H1 (cell line): Measurements from ENCODE around the gene CDK19. TPM values are rescaled to one million over a fixed set of nuclear protein-coding genes. Genes with fewer than 3 reads are reported as not detected.

Source experiments
- CTCF ChIA-PET: fragments of 300-600 bp; sonication (Branson Sonifier 250); formaldehyde crosslinking; loops from one replicate; lab custom pipeline; 2021; ENCODE audit not compliant: partially characterized antibody; lab: Charles Lee
- POLR2A ChIA-PET: fragments of 300-600 bp; sonication (Branson Sonifier 250); formaldehyde crosslinking; loops from one replicate; lab custom pipeline; 2021; ENCODE audit warnings: inconsistent platforms; ENCODE audit not compliant: partially characterized antibody; lab: Charles Lee
- DNase-seq, 2 experiments: peaks; one replicate each; pipeline versions ENCODE4 v3.0.0 to v3.0.0-alpha.2; 2010 to 2022; ENCODE audit warnings: low spot score in 2 of 2, low read depth in 1 of 2, mixed read lengths in 1 of 2
- FAIRE-seq: peaks from 2 replicates; lab custom pipeline; 2011; peaks lifted over from hg19 to GRCh38; lab: Jason Lieb, UNC
- H2AFZ ChIP-seq: 2 replicates; pipeline ENCODE4 v1.8.1; 2012; ENCODE audit warnings: low read length, inconsistent platforms
- H2AK5ac ChIP-seq: 2 replicates; pipeline ENCODE4 v1.6.1; 2013; ENCODE audit warnings: low read depth, low read length
- H2BK120ac ChIP-seq: replicated peaks from 2 replicates; pipeline ENCODE3; 2013; ENCODE audit warnings: low read depth, low read length, inconsistent platforms
- H2BK12ac ChIP-seq: 2 replicates; pipeline ENCODE4 v1.6.1; 2013; ENCODE audit warnings: low read depth, low read length
- H2BK15ac ChIP-seq: 2 replicates; pipeline ENCODE4 v1.6.1; 2013; ENCODE audit warnings: low read length
- H2BK20ac ChIP-seq: 2 replicates; pipeline ENCODE4 v1.6.1; 2013; ENCODE audit warnings: low read length
- H2BK5ac ChIP-seq: 2 replicates; pipeline ENCODE4 v1.6.1; 2013; ENCODE audit warnings: low read depth, low read length
- H3K14ac ChIP-seq: 2 replicates; pipeline ENCODE4 v1.6.1; 2013; ENCODE audit warnings: inconsistent platforms; ENCODE audit not compliant: insufficient read length
- H3K18ac ChIP-seq: 2 replicates; pipeline ENCODE4 v1.6.1; 2013; ENCODE audit warnings: low read length; ENCODE audit errors: extremely low read depth
- H3K23ac ChIP-seq: 2 replicates; pipeline ENCODE4 v1.6.1; 2013; ENCODE audit warnings: inconsistent platforms; ENCODE audit not compliant: insufficient read length
- H3K23me2 ChIP-seq: 2 replicates; pipeline ENCODE4 v1.6.1; 2013; ENCODE audit warnings: low read depth, low read length
- H3K27ac ChIP-seq: 2 replicates; pipeline ENCODE4 v1.6.1; 2011; ENCODE audit warnings: low read depth, low read length, inconsistent platforms
- H3K27me3 ChIP-seq, 4 experiments: replicated peaks in 1 of 4; 1 replicate in 1 of 4; 2 replicates in 3 of 4; pipeline versions ENCODE4 v1.6.1 to v1.8.1; 2011 to 2013; ENCODE audit warnings: low read length in 3 of 4, mild to moderate bottlenecking in 3 of 4, inconsistent platforms in 2 of 4, mixed read lengths in 2 of 4, moderate library complexity in 1 of 4; ENCODE audit not compliant: control insufficient read depth in 3 of 4, insufficient read depth in 3 of 4; ENCODE audit errors: extremely low read depth in 1 of 4
- H3K36me3 ChIP-seq, 4 experiments: 2 replicates each; pipeline versions ENCODE4 v1.6.1 to v1.8.1; 2011 to 2013; ENCODE audit warnings: mild to moderate bottlenecking in 4 of 4, low read length in 3 of 4, moderate library complexity in 2 of 4, control low read depth in 1 of 4, inconsistent platforms in 1 of 4; ENCODE audit not compliant: insufficient read depth in 4 of 4, control insufficient read depth in 2 of 4
- H3K4ac ChIP-seq: replicated peaks from 2 replicates; pipeline ENCODE3; 2013; ENCODE audit warnings: low read length, low read depth, mixed read lengths, inconsistent platforms; ENCODE audit not compliant: insufficient read length
- H3K4me1 ChIP-seq, 4 experiments: replicated peaks in 1 of 4; 1 replicate in 1 of 4; 2 replicates in 3 of 4; pipeline versions ENCODE4 v1.6.1 to v1.8.1; 2011 to 2013; ENCODE audit warnings: low read length in 3 of 4, inconsistent platforms in 2 of 4, mixed read lengths in 1 of 4; ENCODE audit not compliant: insufficient read depth in 4 of 4, control insufficient read depth in 3 of 4
- H3K4me2 ChIP-seq, 2 experiments: 2 replicates each; pipeline versions ENCODE4 v1.6.1 to v1.8.1; 2011 to 2013; ENCODE audit warnings: low read depth in 2 of 2, low read length in 2 of 2, control low read depth in 1 of 2, inconsistent platforms in 1 of 2, mild to moderate bottlenecking in 1 of 2; ENCODE audit not compliant: insufficient read depth in 1 of 2
- H3K4me3 ChIP-seq, 4 experiments: fragments of 200-600, 300-600 bp in 1 of 4; sonication (generic), shearing (Covaris generic), sonication (Bioruptor Twin) in 1 of 4; 2 replicates each; pipeline versions ENCODE4 v1.5.1 to v1.8.1; 2011 to 2016; ENCODE audit warnings: low read length in 4 of 4, low read depth in 3 of 4, control low read depth in 2 of 4, inconsistent platforms in 2 of 4, mild to moderate bottlenecking in 2 of 4, mixed read lengths in 1 of 4, moderate library complexity in 1 of 4; ENCODE audit not compliant: insufficient read depth in 2 of 4; ENCODE audit errors: extremely low read depth in 1 of 4
- H3K56ac ChIP-seq: replicated peaks from 2 replicates; pipeline ENCODE3; 2013; ENCODE audit warnings: low read depth, mild to moderate bottlenecking, mixed read lengths, low read length, inconsistent platforms; ENCODE audit not compliant: insufficient read length
- H3K79me1 ChIP-seq: 2 replicates; pipeline ENCODE4 v1.6.1; 2013; ENCODE audit warnings: low read depth, low read length, control low read depth
- H3K79me2 ChIP-seq, 2 experiments: 2 replicates each; pipeline versions ENCODE4 v1.6.1 to v1.8.1; 2012 to 2013; ENCODE audit warnings: low read length in 2 of 2, mild to moderate bottlenecking in 2 of 2, inconsistent platforms in 1 of 2; ENCODE audit not compliant: insufficient read depth in 2 of 2, control insufficient read depth in 1 of 2
- H3K9ac ChIP-seq, 4 experiments: replicated peaks in 1 of 4; 1 replicate in 1 of 4; 2 replicates in 3 of 4; pipeline versions ENCODE4 v1.6.1 to v1.8.1; 2011 to 2013; ENCODE audit warnings: low read depth in 3 of 4, low read length in 3 of 4, control low read depth in 2 of 4, mild to moderate bottlenecking in 2 of 4, moderate library complexity in 2 of 4, inconsistent platforms in 1 of 4; ENCODE audit errors: extremely low read depth in 1 of 4
- H3K9me3 ChIP-seq, 2 experiments: 2 replicates each; pipeline versions ENCODE4 v1.6.1 to v1.8.1; 2012 to 2013; ENCODE audit warnings: mild to moderate bottlenecking in 2 of 2, moderate library complexity in 2 of 2, control low read depth in 1 of 2, inconsistent platforms in 1 of 2, low read depth in 1 of 2, low read length in 1 of 2, mixed read lengths in 1 of 2; ENCODE audit not compliant: insufficient read depth in 2 of 2
- H4K20me1 ChIP-seq, 2 experiments: replicated peaks in 1 of 2; 2 replicates each; pipeline versions ENCODE3 to v1.8.1; 2011 to 2013; ENCODE audit warnings: inconsistent platforms in 2 of 2, low read length in 2 of 2, mild to moderate bottlenecking in 1 of 2; ENCODE audit not compliant: insufficient read depth in 2 of 2, control insufficient read depth in 1 of 2
- H4K5ac ChIP-seq: 2 replicates; pipeline ENCODE4 v1.6.1; 2013; ENCODE audit warnings: low read length, low read depth, mixed read lengths, inconsistent platforms; ENCODE audit not compliant: insufficient read length
- H4K8ac ChIP-seq: 2 replicates; pipeline ENCODE4 v1.8.0; 2013; ENCODE audit warnings: mild to moderate bottlenecking, moderate library complexity, low read length, inconsistent platforms; ENCODE audit not compliant: insufficient read depth; ENCODE audit errors: extremely low read depth
- H4K91ac ChIP-seq: replicated peaks from 2 replicates; pipeline ENCODE3; 2013; ENCODE audit warnings: low read length, mixed read lengths, inconsistent platforms; ENCODE audit not compliant: insufficient read length
- GABPA ChIP-seq: IDR thresholded peaks from 2 replicates; pipeline ENCODE4 v1.6.1; 2011; ENCODE audit warnings: mild to moderate bottlenecking, low read length, moderate library complexity, borderline replicate concordance; ENCODE audit not compliant: insufficient read depth
- KDM4A ChIP-seq: IDR thresholded peaks from one replicate; pipeline ENCODE4 v1.7.1; 2012; ENCODE audit warnings: low read depth, mild to moderate bottlenecking, moderate library complexity, low read length, inconsistent platforms; ENCODE audit not compliant: severe bottlenecking
- MAFK ChIP-seq: IDR thresholded peaks from 2 replicates; pipeline ENCODE4 v1.6.1; 2012; ENCODE audit warnings: low read depth, mild to moderate bottlenecking, improper control_type of control experiment, low read length
- NANOG ChIP-seq: IDR thresholded peaks from 2 replicates; pipeline ENCODE4 v1.6.1; 2011; ENCODE audit warnings: low read length, low read depth, mild to moderate bottlenecking, inconsistent platforms; ENCODE audit not compliant: insufficient read depth, poor library complexity, severe bottlenecking
- NRF1 ChIP-seq: IDR thresholded peaks from 2 replicates; pipeline ENCODE4 v1.6.1; 2011; ENCODE audit warnings: mild to moderate bottlenecking, low read depth, low read length, improper control_type of control experiment
- POU5F1 ChIP-seq: IDR thresholded peaks from 2 replicates; pipeline ENCODE4 v1.6.1; 2011; ENCODE audit warnings: low read depth, mild to moderate bottlenecking, low read length, moderate library complexity
- WGBS, 2 experiments: shearing (Covaris generic) in 1 of 2; methylation state at CpG; one replicate each; pipeline versions ENCODE4 v1.1.6 to v1.1.7; 2013 to 2015; ENCODE audit warnings: low lambda C conversion rate in 2 of 2, mixed read lengths in 2 of 2, inconsistent platforms in 1 of 2, low coverage in 1 of 2, missing lambda C conversion rate in 1 of 2; ENCODE audit not compliant: insufficient replicate concordance in 2 of 2, insufficient coverage in 1 of 2, insufficient read length in 1 of 2; ENCODE audit errors: extremely low coverage in 1 of 2, missing lambda C conversion rate in 1 of 2; 5-methylcytosine and 5-hydroxymethylcytosine counted together
- long read RNA-seq, 2 experiments: library from RNA in 1 of 2; library from capped mRNA in 1 of 2; stranded (forward); transcript quantifications; one replicate each; pipeline ENCODE4 v2.0.0, GENCODE V29; 2021; ENCODE audit warnings: inconsistent platforms in 1 of 2
- polyA minus RNA-seq, 3 experiments: library from RNA; depleted of rRNA, polyadenylated mRNA; stranded (reverse); fragments of >200 nt; gene quantifications; 1 replicate in 2 of 3; 2 replicates in 1 of 3; pipeline ENCODE4 v1.2.3, GENCODE V29; 2011
- polyA plus RNA-seq, 7 experiments: library from polyadenylated mRNA; depleted of rRNA in 3 of 7; stranded (reverse) in 5 of 7; unstranded in 2 of 7; fragments of >200 nt in 5 of 7; fragments of 200-250 nt in 2 of 7; gene quantifications; 1 replicate in 5 of 7; 2 replicates in 1 of 7; 4 replicates in 1 of 7; pipeline versions ENCODE4 v1.2.1 to v1.2.3, GENCODE V29; 2011 to 2013; ENCODE audit warnings: missing spikeins in 2 of 7, mixed read lengths in 2 of 7
- total RNA-seq: library from RNA; stranded (reverse); fragmentation: NEBNext Ultra II Directional; extraction: Animal tissue kit (Norgen Biotek cat#: 25700); gene quantifications from 2 replicates; pipeline ENCODE4 v1.2.1, GENCODE V29; 2021

Gene CDK19
- total RNA-seq: 9.7 and 12.6 TPM in 2 replicates
- 3.4 and 4.9 TPM in 2 replicates for polyA plus RNA-seq (2011; rRNA removed)
- polyA plus RNA-seq (2011; cell fraction: cytosol; rRNA removed): 5.7 TPM
- polyA plus RNA-seq (2011; cell fraction: nucleus; rRNA removed): 5.8 TPM
- 4.5 to 8.5 TPM (median 4.9 TPM) in 4 replicates for polyA plus RNA-seq (2012, experiment 1 of 2)
- 1.9 TPM for polyA plus RNA-seq (2012, experiment 2 of 2)
- polyA plus RNA-seq (2013, experiment 1 of 2): 4.8 TPM
- 3.9 TPM for polyA plus RNA-seq (2013, experiment 2 of 2)
- 7.5 and 8.4 TPM in 2 replicates for polyA minus RNA-seq (2011; rRNA and poly(A)+ RNA removed)
- 5.1 TPM for polyA minus RNA-seq (2011; cell fraction: cytosol; rRNA and poly(A)+ RNA removed)
- polyA minus RNA-seq (2011; cell fraction: nucleus; rRNA and poly(A)+ RNA removed): 18.4 TPM
- long read RNA-seq, experiment 1, partial matches to known transcripts: 0 of 2 reads
- long read RNA-seq, experiment 1, other reads (novel, unspliced or antisense): 1 of 2 reads
- long read RNA-seq, experiment 2, partial matches to known transcripts: 0 of 1 reads
- long read RNA-seq, experiment 2, other reads (novel, unspliced or antisense): 1 of 1 reads

DNA sequence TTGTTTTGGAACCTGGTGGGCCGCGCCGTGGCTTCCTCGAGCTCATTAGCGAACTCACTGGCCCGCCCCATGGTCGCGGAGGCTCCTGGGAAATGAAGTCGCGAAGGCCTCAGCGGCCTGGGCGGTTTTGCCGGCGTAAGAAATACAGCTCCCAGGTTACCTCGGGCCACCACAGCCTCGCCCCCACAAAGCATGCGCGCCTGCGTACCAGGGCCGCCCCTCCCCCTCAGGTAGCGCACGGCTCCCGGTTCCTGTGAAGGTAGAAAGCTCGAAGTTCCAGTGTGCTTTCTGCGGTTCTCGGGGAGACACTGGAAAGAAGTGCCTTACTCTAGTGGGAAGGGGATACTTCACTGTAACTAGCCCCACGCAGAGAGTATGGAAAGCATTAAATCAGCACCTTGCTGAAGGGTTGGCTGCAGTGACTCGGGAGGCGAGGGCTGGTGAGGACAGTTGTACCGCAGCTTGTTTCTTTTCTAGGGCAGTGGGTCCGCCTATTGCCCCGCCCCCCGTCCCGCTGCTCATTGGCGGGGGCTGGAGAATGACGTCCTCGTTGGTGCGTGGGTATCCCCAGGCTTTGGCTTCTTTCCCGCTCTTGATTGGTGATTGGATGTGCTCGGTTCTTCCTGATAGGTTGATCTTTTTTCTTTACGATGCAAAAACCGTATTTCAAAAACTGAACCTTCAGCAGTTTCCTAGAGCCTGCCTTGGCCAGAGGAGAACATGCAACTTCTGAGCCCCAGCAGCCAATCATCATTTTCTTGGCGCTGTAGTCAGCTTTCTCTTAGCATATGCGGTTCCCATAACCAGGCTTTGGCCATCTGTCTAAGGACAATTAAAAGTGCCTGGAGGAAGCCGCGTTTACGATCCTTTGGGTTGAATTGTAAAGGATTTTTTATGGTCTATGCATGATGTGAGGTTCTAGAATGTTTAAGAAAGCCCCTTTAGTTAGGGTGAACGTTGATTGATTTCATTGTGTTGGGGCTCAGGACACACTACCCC lies at the start of gene CDK19:
TSS of gene CDK19 (minus strand) at position 59 of the 999 bp plus-strand sequence. CDS start 333 bp downstream, outside the sequence.
- Histone ChIP-seq H4K8ac (peak within 1 kb of the TSS; percentile 98), H3K79me2 (peaks cover 4 to 36% of the 10 kb centered on the region in 2 experiments), H4K20me1 (peaks cover 7 to 8% of the 10 kb centered on the region in 2 experiments), H2BK15ac (0 out of 2 replicates have a peak within 1 kb of the TSS, but pooled peaks have one; percentile 97), H3K4me3 (peak within 1 kb of the TSS; percentile 84 to 95 (median 92)), H3K56ac (peak within 1 kb of the TSS; percentile 97), H3K4me1 (peaks cover 0 to 3% (median 1%) of the 10 kb centered on the region in 4 experiments; a peak in 4 of 7 replicates), H3K14ac (no peak within 1 kb of the TSS), H3K23me2 (peaks cover 5% of the 10 kb centered on the region), H2AK5ac (no peak within 1 kb of the TSS), H4K91ac (peak within 1 kb of the TSS; percentile 95), H3K36me3 (no peaks in the 10 kb centered on the region), H2BK120ac (peak within 1 kb of the TSS; percentile 92), H2BK12ac (peak within 1 kb of the TSS; percentile 80; the same call in 1 of the 2 replicates), H3K27ac (peak within 1 kb of the TSS; percentile 99), H3K9ac (peak within 1 kb of the TSS; percentile 89 to 100 (median 94)), H2AFZ (peak within 1 kb of the TSS; percentile 95), H3K4ac (peak within 1 kb of the TSS; percentile 96), H3K79me1 (peaks cover 5% of the 10 kb centered on the region; the same call in 1 of the 2 replicates), H3K27me3 (no peaks in the 10 kb centered on the region), H3K18ac (peak within 1 kb of the TSS; percentile 99), H2BK5ac (peak within 1 kb of the TSS; percentile 98), H3K23ac (no peak within 1 kb of the TSS), H2BK20ac (no peak within 1 kb of the TSS), H4K5ac (peak within 1 kb of the TSS; percentile 98), H3K4me2 (peak within 1 kb of the TSS; percentile 86 to 92), H3K9me3 (no peaks in the 10 kb centered on the region)
- ChIA-PET CTCF (interaction anchor here (1.1 to 2.7 kb wide), 3 partner anchors 58 to 133 kb away, joined by 5 to 7 read pairs (median 6); partner anchors contain the start of gene AMD1), POLR2A (interaction anchor here (0.6 to 13.9 kb wide), 35 partner anchors 9 to 669 kb away, joined by 3 to 344 read pairs (median 4); partner anchors contain the start of genes AMD1 and GTF3C6)
- peak; percentile 97 for FAIRE-seq
- peak; percentile 96 to 97 for DNase-seq
- 3% methylated on average over 46 of the region's 48 CpGs; no CpG with 5 or more reads in 1 of the 2 experiments for WGBS, 2 experiments
- TF ChIP-seq KDM4A (no peak), POU5F1 (0 out of 2 replicates have a peak, but pooled peaks have one; percentile 14), NANOG (no peak), NRF1 (peak; percentile 55), MAFK (0 out of 2 replicates have a peak, but pooled peaks have one; percentile 62), GABPA (no peak)
